Stimulated activated CD4-positive, alpha-beta T cell treated with anti-CD3 and anti-CD28 coated beads, Interleukin-2, amount 100 ng/mL, for 4 hours (primary cell): ENCODE results near the gene RXRA.

Experiments used
- DNase-seq: peaks from one replicate; pipeline ENCODE4 v3.0.0-alpha.2; 2020; ENCODE audit warnings: low read depth

RXRA gene

DNA sequence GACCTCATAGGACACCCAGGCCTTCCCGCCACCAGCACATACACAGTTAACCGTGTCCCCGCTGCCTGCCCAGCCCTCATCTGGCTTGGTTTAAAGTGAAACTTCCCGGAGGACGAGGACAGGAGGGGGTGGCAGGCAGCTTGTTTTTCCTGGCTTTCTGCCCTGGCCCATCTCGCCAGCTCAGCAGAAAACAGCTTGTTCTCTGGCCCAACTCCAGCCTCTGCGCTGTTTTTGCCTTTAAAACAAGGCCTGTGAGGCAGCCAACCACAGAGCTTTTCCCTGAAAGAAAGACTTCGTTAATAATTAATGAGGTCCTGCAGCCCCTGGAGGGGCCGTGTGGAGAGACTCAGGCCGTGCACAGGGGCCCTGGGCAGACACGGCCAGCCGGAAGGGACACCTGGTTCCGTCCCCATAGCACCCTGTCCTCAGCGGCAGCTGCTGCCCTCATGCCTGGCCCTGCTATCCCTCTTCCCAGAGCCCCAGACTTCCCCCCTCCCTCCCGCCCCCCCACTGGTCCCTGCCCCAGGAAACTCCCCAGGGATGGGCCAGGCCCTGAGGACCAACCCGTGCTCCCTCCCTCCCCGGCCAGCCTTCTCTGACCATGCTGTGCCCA, 108.7 kb downstream of the RXRA start:
- no peak for DNase-seq

DNA sequence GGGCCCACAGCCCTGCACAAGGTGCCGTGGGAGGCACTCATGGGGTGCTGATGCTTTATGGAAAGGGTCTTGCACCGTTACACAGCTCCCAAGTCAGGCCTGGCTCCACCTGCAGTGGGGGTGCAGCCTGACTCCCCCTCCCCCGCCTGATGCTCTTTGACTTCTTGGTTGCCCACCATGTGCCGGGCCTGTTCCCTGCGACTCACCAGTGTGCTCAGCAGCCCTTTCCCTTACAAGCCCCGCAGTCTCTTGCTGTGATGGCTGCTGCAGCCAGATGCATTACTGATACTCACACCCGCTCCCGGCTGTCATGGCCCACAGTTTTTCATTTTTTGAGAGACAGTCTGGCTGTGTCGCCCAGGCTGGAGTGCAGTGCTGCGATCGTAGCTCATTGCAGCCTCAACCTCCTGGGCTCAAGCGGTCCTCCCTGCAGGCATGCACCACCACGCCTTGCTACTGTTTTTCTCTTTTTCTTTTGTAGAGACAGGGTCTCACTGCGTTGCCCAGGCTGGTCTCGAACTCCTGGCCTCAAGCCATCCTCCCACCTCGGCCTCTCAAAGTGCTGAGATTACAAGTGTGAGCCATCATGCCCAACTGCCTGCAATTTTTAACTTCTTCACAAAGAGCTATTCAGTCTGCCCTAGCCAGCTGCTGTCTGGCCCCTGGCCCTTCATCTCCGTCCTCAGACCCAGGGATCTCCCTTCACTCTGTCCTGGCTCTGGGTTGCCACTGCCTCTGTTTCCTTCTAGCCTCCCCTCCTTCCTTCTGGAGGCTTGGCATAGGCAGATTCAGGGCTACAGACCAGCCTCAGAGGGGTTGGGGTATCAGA, 109.5 kb downstream of the RXRA start:
- DNase-seq: no peak

DNA sequence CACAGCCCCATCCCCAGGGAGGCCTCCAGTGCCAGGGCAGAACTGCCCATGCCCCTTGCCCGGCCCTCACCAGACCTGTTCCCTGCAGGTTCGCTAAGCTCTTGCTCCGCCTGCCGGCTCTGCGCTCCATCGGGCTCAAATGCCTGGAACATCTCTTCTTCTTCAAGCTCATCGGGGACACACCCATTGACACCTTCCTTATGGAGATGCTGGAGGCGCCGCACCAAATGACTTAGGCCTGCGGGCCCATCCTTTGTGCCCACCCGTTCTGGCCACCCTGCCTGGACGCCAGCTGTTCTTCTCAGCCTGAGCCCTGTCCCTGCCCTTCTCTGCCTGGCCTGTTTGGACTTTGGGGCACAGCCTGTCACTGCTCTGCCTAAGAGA, 110.1 kb downstream of the RXRA start:
- no peak for DNase-seq

DNA sequence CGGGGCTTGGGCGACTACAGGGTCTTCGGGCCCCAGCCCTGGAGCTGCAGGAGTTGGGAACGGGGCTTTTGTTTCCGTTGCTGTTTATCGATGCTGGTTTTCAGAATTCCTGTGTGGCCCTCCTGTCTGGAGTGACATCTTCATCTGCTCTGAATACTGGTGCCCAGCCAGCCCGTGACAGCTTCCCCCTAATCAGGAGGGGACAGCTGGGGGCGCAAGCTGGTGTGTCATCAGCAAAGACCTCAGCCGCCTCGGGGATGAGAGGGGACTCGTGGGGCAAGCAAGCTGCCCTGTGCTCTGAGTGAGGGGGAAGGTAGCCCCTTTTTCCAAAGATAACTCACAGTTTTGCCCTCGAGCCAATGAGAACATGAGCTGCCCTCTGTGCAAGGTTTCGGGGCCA, 110.7 kb downstream of the RXRA start:
- DNase-seq: no peak

DNA sequence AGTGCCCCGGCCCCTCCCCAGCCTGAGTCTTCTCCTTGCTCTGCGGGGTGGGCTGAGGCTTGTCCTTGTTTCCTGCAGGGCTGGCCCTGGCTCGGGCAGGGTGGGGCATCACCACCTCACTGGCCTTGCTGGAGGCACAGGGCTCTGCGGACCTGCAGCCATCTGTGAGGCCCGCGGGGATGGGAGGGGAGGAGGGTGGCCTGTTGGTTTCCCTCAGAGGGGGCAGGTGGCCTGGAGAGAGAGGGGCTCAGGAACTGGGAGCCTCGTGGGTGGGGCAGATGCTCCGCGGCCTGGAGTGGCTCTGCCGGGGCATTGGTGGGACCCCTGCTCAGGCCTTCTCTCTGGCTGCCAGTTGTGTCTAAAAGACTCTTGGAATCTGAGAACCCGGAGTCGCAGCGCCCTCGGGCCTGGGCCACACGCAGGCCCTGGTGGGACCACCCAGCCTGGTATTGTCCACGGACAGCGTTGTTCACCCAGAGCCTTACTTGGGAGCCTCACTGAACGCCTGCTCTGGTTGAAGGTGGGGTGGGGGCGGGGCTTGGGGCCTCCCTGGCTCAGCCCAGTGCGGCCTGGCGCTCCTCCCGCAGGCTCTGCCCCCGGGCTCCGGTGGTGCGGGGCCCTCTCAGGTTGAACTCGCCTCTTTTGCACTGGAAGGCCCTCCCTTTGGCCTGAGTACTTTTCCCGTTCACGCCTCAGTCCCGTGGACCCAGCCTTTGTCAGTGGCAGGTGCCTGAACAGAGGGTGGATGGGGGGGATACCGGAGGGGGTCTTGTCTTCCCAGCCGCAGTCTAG, 111.3 kb downstream of the RXRA start:
- no peak for DNase-seq

GRCh38 chr9:134438195-134438788, 112.0 kb downstream of the RXRA start:
- DNase-seq: no peak

DNA sequence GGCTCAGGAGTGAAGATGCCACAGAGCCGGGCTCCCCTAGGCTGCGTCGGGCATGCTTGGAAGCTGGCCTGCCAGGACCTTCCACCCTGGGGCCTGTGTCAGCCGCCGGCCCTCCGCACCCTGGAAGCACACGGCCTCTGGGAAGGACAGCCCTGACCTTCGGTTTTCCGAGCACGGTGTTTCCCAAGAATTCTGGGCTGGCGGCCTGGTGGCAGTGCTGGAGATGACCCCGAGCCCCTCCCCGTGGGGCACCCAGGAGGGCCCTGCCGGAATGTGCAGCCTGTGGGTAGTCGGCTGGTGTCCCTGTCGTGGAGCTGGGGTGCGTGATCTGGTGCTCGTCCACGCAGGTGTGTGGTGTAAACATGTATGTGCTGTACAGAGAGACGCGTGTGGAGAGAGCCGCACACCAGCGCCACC, 113.1 kb downstream of the RXRA start:
- DNase-seq: no peak

GRCh38 chr9:134440636-134441226, 114.5 kb downstream of the RXRA start:
- DNase-seq: no peak

- no peak for DNase-seq
Observed at GRCh38 chr9:134441227-134442084, 115.2 kb downstream of the RXRA start.

- no peak for DNase-seq
Observed at GRCh38 chr9:134442085-134442474, 115.8 kb downstream of the RXRA start.

DNA sequence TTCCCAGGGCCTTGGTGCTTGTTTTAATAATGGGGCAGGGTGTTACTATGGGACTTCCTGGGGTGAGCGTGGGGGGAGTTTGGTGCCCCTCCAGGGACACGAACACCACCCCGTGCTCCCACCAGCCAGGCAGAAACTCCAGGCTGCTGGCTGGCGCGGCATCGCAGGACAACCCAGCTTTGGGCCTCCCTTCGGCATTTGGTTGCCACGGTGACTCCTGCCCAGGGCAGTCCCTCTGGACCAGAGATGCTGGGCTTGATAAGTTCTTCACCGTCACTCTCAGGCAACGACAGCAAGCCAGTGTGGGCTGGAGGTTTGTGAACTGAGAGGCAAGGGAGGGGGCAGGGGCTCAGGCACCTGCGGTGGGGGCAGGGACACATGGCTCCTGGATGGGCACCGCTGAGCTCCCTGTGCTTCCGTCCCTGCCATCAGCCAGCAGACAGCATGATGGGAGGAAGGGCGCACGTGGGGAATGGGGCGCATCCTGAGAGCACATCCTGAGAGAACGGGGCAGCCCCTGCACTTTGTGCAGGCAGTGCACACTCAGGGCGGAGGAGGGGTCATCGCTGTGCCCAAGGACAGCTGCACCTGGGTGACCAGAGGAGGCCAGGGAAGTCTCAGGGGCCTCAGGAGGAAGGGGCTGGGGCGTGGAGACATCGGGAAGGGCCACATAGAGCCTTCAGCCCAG, 116.4 kb downstream of the RXRA start:
- no peak for DNase-seq

GRCh38 chr9:134443174-134444037, 117.2 kb downstream of the RXRA start:
- DNase-seq: peak; percentile 86

- DNase-seq: no peak
Observed at GRCh38 chr9:134444038-134444315, 117.7 kb downstream of the RXRA start.

GRCh38 chr9:134445000-134445399, 118.7 kb downstream of the RXRA start:
- no peak for DNase-seq

DNA sequence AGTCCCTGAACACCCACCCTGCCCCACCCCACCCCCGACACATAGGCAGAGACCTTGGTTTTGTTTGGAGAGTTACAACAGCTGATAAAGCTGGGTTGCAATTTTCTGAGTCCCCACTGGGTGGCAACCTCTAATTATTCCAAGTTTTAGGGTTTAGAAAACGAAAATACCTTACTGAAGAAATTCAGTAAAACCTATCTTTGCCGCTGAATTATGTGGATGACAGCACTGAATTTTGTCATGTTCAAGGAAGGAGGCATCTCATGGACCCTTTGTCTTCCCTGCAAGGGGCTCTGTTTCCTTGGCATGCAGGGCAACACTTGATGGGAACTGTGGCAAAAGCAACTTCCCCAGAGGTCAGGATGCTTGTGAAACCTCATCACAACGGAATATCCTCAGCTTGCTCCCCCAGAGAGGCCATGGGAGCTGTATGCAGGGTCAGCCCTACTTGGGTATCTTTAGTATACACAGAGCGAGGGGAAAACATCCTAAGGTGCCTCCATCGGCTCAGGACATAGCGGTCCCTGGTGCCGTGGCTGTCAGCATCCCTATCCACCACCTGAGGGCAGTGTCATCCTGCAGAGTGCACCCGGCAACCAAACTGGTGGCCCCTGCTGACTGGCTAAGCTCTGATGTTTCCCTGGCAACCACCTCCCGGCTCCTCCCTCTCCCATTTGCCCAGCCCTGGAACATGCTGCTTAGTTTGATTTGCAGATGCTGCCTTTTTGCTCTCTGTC, 123.1 kb downstream of the RXRA start:
- DNase-seq: peak; percentile 79

GRCh38 chr9:134451700-134452458, 125.6 kb downstream of the RXRA start:
- no peak for DNase-seq

DNA sequence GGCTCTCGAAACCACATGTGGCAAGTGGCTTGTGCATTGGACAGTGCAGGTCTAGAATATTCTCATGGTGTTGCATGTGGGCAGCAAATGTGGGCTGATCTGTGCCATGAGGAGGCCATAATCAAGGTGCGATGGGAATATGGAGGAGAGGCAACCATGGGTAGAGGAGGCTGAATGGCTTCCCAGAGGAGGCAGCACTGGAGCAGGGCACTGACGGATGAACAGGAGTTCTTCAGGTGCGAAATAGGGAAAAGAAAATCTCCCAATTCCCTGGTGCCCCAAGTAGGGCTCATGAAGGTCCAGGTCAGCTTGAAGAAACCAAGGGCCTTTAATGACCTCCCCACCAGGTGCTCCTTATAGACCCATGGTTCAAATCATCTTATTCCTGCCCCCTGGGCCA, 126.5 kb downstream of the RXRA start:
- DNase-seq: no peak

DNA sequence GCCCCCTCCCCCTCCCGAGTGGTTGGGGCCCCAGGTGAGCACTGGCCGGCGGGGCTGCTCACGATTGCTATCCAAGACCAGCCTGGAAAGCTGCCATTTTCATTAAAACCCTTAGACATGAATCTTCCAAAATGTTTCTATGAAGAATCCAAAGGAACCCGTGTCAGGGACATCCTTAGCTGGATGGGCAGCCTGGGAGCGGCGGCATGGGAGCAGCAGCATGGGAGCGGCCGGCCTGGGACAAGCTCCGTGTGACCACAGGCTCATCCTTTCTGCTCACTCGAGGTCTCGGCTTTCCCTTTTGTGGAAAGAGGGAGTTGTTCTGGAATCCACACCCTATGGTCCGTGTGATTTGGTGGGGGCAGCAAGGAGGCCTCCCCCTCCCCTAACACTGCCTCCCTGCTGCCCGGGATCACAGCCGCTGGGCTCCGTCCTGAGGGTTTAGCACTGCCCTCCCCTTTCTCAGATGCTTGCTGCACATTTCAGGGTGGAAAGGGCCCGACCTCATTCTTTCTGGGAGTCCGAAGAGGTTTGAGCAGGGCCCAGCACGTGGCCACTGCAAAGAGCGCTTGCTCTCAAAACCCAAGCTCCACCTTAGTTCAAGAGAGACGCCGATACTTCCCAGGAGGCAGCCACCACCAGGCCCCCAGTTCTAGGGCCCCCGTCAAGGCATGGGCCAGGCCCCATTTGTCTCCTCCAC, 127.7 kb downstream of the RXRA start:
- DNase-seq: no peak
